HG03432 (cell line): ENCODE results near the gene CTNNA3.
"Not testable (repeated sequence)": the region's sequence is repeated elsewhere in the genome, so short reads cannot be mapped to it uniquely, and the experiment has no call there.

Source experiments
- ATAC-seq: cut with Tn5 transposase; IDR thresholded peaks from one replicate; pipeline ENCODE4 v1.9.1; 2021; ENCODE audit warnings: mild to moderate bottlenecking, moderate library complexity; ENCODE audit not compliant: unreplicated experiment

The CTNNA3 gene

GRCh38 chr10:66350622-66351399 lies 1345.2 kb downstream of the CTNNA3 start:
- no peak for ATAC-seq

DNA sequence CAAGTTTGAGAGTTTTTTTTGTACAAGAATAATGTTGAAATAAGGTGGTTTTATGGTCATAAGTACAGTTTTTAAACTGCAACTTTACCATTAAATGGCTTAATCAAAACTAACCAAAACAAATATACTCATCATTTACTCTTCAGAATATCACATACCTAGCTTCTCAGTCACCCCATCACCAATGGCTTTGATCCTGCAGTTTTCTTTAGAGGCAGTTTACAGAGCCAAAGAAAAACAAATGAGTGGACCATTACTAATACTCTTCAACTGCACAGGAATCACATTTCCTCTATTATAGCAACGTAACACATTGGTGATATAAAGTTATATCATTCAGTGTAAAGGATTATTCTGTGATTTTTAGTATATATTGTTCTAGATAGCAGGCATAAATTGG lies 1346.3 kb downstream of the CTNNA3 start:
- ATAC-seq, result no peak

GRCh38 chr10:66349076-66349475 lies 1346.9 kb downstream of the CTNNA3 start:
- ATAC-seq, result no peak

GRCh38 chr10:66337211-66337610 lies 1358.8 kb downstream of the CTNNA3 start:
- ATAC-seq, result no peak

- no peak for ATAC-seq
Observed at GRCh38 chr10:66336791-66337190, 1359.2 kb downstream of the CTNNA3 start.

DNA sequence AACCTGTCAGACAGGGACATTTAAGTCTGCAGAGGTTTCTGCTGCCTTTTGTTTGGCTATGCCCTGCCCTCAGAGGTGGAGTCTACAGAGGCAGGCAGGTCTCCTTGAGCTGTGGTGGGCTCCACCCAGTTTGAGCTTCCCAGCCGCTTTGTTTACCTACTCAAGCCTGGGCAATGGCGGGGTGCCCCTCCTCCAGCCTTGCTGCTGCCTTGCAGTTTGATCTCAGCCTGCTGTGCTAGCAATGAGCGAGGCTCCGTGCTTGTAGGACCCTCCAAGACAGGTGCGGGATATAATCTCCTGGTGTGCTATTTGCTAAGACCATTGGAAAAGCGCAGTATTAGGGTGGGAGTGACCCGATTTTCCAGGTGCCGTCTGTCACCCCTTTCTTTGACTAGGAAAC lies 1360.2 kb downstream of the CTNNA3 start:
- ATAC-seq, result not testable (repeated sequence)

- no peak for ATAC-seq
Observed at GRCh38 chr10:66329147-66329546, 1366.8 kb downstream of the CTNNA3 start.

GRCh38 chr10:66326876-66327275 lies 1369.1 kb downstream of the CTNNA3 start:
- ATAC-seq, result no peak

GRCh38 chr10:66322777-66323176 lies 1373.2 kb downstream of the CTNNA3 start:
- ATAC-seq, result no peak

GRCh38 chr10:66321723-66322665 lies 1374.0 kb downstream of the CTNNA3 start:
- no peak for ATAC-seq

DNA sequence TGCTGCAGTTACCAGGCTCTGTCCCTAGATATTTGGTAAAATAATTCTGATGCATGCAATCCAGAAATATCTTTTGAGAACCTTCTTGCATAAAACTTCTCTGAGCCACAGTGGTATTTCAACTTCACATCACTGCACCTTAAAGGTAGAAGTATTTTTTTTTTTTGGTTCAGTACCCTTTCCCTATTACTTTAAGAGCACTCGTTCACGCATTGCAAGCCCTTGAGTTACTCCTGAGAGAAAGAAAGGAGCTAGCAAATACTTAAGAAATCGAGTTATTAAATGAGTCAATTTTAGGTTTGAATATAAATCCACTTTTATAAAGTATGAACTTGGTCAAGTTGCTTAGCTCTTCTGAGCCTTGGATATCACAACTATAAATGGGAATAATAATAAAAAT lies 1377.2 kb downstream of the CTNNA3 start:
- no peak for ATAC-seq

DNA sequence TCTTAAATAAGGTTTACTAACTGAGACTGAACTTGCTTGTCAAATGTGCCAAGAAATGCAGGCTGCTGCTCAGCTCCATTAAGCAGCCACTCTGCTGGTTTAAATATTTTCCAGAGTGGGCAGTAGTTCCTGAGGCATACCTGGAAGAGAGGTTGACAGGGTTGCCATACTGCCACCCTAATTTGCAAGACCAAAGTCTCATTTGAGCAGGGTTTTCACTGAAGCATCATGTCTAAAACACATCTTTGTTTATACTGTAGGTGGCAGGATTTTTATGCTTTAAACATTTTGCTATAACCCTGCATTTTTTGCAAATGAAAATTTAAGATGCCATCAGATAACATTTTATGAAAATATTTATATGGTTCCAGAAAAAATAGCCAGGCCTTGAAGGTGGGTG lies 1388.2 kb downstream of the CTNNA3 start:
- no peak for ATAC-seq

- ATAC-seq, result no peak
Observed at GRCh38 chr10:66301078-66301477, 1394.9 kb downstream of the CTNNA3 start.

- no peak for ATAC-seq
Observed at GRCh38 chr10:66295602-66296001, 1400.4 kb downstream of the CTNNA3 start.

DNA sequence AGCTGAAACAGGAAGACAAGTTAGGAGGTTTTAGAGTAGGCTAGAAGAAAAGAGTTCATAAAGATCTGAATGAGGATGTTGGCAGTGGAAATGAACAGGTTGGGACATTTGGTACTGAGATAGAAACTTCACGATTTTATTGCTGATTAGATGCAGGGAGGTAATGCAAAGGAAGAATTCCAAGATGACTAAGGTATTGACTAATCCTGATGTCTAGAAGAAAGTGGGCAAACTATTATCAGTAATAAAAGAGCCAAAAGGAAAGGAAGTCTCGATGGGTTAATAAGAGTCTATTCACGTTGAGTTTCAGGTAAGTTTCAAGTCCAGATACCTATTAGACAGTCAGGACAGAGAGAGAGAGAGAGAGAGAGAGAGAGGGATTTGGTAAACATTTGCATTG lies 1401.5 kb downstream of the CTNNA3 start:
- ATAC-seq, result no peak

- ATAC-seq, result no peak
Observed at GRCh38 chr10:66292922-66293321, 1403.1 kb downstream of the CTNNA3 start.

- no peak for ATAC-seq
Observed at GRCh38 chr10:66292456-66292855, 1403.5 kb downstream of the CTNNA3 start.

GRCh38 chr10:66291133-66291532 lies 1404.9 kb downstream of the CTNNA3 start:
- ATAC-seq, result no peak

DNA sequence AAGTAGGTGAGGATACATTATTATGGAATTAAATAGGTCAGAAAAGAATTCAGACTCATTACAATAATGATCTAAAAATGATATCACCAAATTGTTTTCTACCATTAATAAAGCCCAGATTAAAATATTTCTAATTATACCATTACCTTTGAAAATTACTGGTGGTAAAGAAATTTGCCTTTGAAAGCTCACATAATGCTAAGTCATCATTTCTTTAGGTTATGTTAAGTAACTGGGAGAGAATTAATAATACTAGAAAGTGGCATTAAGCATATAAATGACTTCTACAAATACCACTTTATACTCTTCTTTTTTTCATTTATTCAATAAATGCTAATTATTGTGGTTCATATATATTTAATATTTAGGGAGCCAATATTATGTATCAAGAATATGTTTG lies 1411.4 kb downstream of the CTNNA3 start:
- ATAC-seq, result no peak

DNA sequence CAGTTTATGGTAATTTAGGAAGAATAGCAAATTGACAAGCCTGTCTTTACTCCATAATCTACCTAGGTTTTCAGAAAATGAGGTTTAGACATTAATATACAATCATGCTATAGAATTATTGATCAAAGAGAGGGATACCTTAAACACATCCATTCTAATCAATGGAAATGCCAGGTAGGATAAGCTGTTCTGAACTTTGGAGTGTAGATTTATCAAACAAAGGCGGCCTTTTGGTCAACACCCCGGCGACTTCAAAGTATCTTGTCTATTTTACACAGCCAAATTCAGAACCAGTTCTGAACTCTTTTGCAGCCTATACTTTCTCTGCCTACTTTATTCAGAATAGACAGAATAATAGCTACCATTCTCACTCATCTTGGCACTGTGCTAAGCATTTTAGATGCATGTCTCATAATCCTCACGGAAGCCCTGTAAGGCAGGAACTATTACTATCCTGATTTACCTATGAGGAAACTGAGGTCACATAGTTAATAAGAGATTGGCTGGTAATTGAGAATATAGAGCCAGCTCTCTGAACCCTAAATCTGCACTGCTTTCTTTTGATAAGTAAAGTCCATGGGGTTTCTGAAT lies 1412.0 kb downstream of the CTNNA3 start:
- ATAC-seq, result no peak

GRCh38 chr10:66283064-66283463 lies 1412.9 kb downstream of the CTNNA3 start:
- no peak for ATAC-seq

GRCh38 chr10:66281327-66281726 lies 1414.7 kb downstream of the CTNNA3 start:
- no peak for ATAC-seq
